GM12878 (cell line): ENCODE data around the gene CCNL2. TPM values are rescaled to one million over a fixed set of nuclear protein-coding genes. Genes with fewer than 3 reads are reported as not detected.

Source experiments
- ATAC-seq: fragments of 200-7000 bp; cut with Tn5 transposase; 3 replicates; pipeline ENCODE4 v1.9.1; 2020; ENCODE audit warnings: mild to moderate bottlenecking, moderate library complexity
- BruUV-seq: library from RNA; stranded (reverse); fragments of 400-500 nt; replicated peaks from 2 replicates; lab custom pipeline; 2021; lab: Mats Ljungman, UMichigan
- CTCF ChIA-PET: fragments of 300-600 bp; sonication (Branson Sonifier 250); formaldehyde crosslinking; extraction: SDS; loops from one replicate; lab custom pipeline; 2021; ENCODE audit warnings: inconsistent platforms; lab: Yijun Ruan, JAX
- POLR2A ChIA-PET: fragments of 350-600 bp; formaldehyde crosslinking; extraction: SDS; loops from one replicate; lab custom pipeline; 2021; ENCODE audit warnings: inconsistent platforms; lab: Charles Lee
- RAD21 ChIA-PET: fragments of 300-600 bp; sonication (Branson Sonifier 250); formaldehyde crosslinking; loops from one replicate; lab custom pipeline; 2023; ENCODE audit warnings: antibody characterized with exemption; ENCODE audit not compliant: unreplicated experiment; lab: Charles Lee
- SMC1A ChIA-PET: fragments of 300-600 bp; sonication (Branson Sonifier 250); formaldehyde crosslinking; loops from one replicate; lab custom pipeline; 2023; ENCODE audit not compliant: unreplicated experiment, uncharacterized antibody; lab: Charles Lee
- DNase-seq: peaks from one replicate; pipeline ENCODE4 v3.0.0-alpha.2; 2011; ENCODE audit warnings: low read depth, low spot score
- FAIRE-seq: peaks from 3 replicates; lab custom pipeline; 2011; peaks lifted over from hg19 to GRCh38; lab: Jason Lieb, UNC
- H2AFZ ChIP-seq: 2 replicates; pipeline ENCODE4 v1.6.0; 2011; ENCODE audit warnings: low read depth, low read length, control low read depth; ENCODE audit not compliant: control insufficient read depth
- H3K27ac ChIP-seq: 2 replicates; pipeline ENCODE4 v1.5.1; 2011; ENCODE audit warnings: control low read depth; ENCODE audit not compliant: control insufficient read depth, insufficient read depth
- H3K27me3 ChIP-seq, 2 experiments: replicated peaks in 1 of 2; 2 replicates each; pipeline versions ENCODE4 v1.6.0 to v1.6.1; 2011; ENCODE audit warnings: low read length in 1 of 2; ENCODE audit not compliant: control insufficient read depth in 2 of 2, insufficient read depth in 2 of 2
- H3K36me3 ChIP-seq, 2 experiments: 2 replicates each; pipeline ENCODE4 v1.5.1; 2011; ENCODE audit warnings: low read length in 1 of 2; ENCODE audit not compliant: control insufficient read depth in 2 of 2, insufficient read depth in 2 of 2
- H3K4me1 ChIP-seq: 2 replicates; pipeline ENCODE4 v1.6.1; 2011; ENCODE audit warnings: mild to moderate bottlenecking, low read length, moderate library complexity, mixed read lengths; ENCODE audit not compliant: control insufficient read depth, insufficient read depth
- H3K4me2 ChIP-seq: 2 replicates; pipeline ENCODE4 v1.6.0; 2011; ENCODE audit warnings: control low read depth; ENCODE audit not compliant: control insufficient read depth, insufficient read depth
- H3K4me3 ChIP-seq: fragments of 200-600 bp; sonication (generic); 2 replicates; pipeline ENCODE4 v1.5.1; 2016
- H3K79me2 ChIP-seq: 2 replicates; pipeline ENCODE4 v1.6.0; 2011; ENCODE audit warnings: low read length; ENCODE audit not compliant: control insufficient read depth, insufficient read depth
- H3K9ac ChIP-seq: 2 replicates; pipeline ENCODE4 v1.8.0; 2011; ENCODE audit warnings: low read length, control low read depth, mixed read lengths; ENCODE audit not compliant: control insufficient read depth, insufficient read depth
- H3K9me3 ChIP-seq: replicated peaks from 3 replicates; pipeline ENCODE4 v1.5.1; 2011; ENCODE audit warnings: mild to moderate bottlenecking, low read length; ENCODE audit not compliant: control insufficient read depth, insufficient read depth
- H4K20me1 ChIP-seq: 2 replicates; pipeline ENCODE4 v1.6.0; 2011; ENCODE audit not compliant: control insufficient read depth, insufficient read depth
- KLF5 ChIP-seq: fragments of 450-650 bp; IDR thresholded peaks from 2 replicates; pipeline ENCODE4 v1.6.1; 2014; ENCODE audit warnings: mild to moderate bottlenecking; ENCODE audit not compliant: partially characterized antibody
- SMARCA5 ChIP-seq: fragments of 450-650 bp; IDR thresholded peaks from 2 replicates; pipeline ENCODE4 v1.6.1; 2017; ENCODE audit warnings: mild to moderate bottlenecking
- SMC3 ChIP-seq: IDR thresholded peaks from 2 replicates; pipeline ENCODE4 v1.6.1; 2011; ENCODE audit warnings: low read length, improper control_type of control experiment, borderline replicate concordance
- SP1 ChIP-seq: IDR thresholded peaks from one replicate; pipeline ENCODE4 v1.6.1; 2011; ENCODE audit warnings: low read depth, low read length
- WGBS: methylation state at CpG from one replicate; pipeline ENCODE4 v1.1.6; 2016; ENCODE audit warnings: low lambda C conversion rate; ENCODE audit not compliant: insufficient replicate concordance, insufficient coverage; ENCODE audit errors: missing lambda C conversion rate; 5-methylcytosine and 5-hydroxymethylcytosine counted together
- in situ Hi-C: fragments of 300-500 bp; cut with MboI; formaldehyde crosslinking; loops from 9 replicates; pipeline ENCODE4 v1.14.3; 2018; ENCODE audit warnings: mixed read lengths
- intact Hi-C: fragments of 100-400 bp; cut with micrococcal nuclease; formaldehyde crosslinking; loops from one replicate; pipeline ENCODE4 v1.14.2; 2022; ENCODE audit not compliant: unreplicated experiment
- polyA plus RNA-seq, 11 experiments: library from polyadenylated mRNA; depleted of rRNA in 4 of 11; unstranded in 6 of 11; stranded (reverse) in 5 of 11; fragments of >200 nt; fragmentation: Nextera tagmentation in 4 of 11; fragmentation: Illumina TruSeq in 1 of 11; extraction: Ambion mirVana in 4 of 11; extraction: Trizol in 1 of 11; gene quantifications; 1 replicate in 1 of 11; 2 replicates in 10 of 11; pipeline versions ENCODE4 v1.2.1 to v1.2.3, GENCODE V29; 2011 to 2016; ENCODE audit warnings: inconsistent platforms in 2 of 11, missing spikeins in 2 of 11, low read depth in 1 of 11
- total RNA-seq, 4 experiments: library from RNA; depleted of rRNA in 3 of 4; stranded (reverse); fragments of >200 nt in 3 of 4; fragmentation: Illumina TruSeq in 1 of 4; extraction: Trizol in 1 of 4; gene quantifications; 2 replicates each; pipeline versions ENCODE4 v1.2.1 to v1.2.3, GENCODE V29; 2013 to 2021
- TF ChIP-seq, protein P1 (sequence below): IDR thresholded peaks from 2 replicates; pipeline ENCODE4 v1.6.1; 2011; ENCODE audit warnings: borderline replicate concordance, low read depth, mild to moderate bottlenecking, moderate library complexity, low read length; ENCODE audit not compliant: insufficient read depth, poor library complexity, severe bottlenecking
- TF ChIP-seq, protein P2 (sequence below): IDR thresholded peaks from 2 replicates; pipeline ENCODE4 v1.6.1; 2011; ENCODE audit warnings: borderline replicate concordance, low read depth, mild to moderate bottlenecking, moderate library complexity, mixed read lengths, low read length; ENCODE audit not compliant: insufficient read depth; ENCODE audit errors: extremely low read length
- TF ChIP-seq, protein P3 (sequence below), 3 experiments: IDR thresholded peaks in 2 of 3; conservative IDR thresholded peaks in 1 of 3; 2 replicates each; pipeline ENCODE4 v1.5.1; 2011; ENCODE audit warnings: low read depth in 3 of 3, low read length in 3 of 3, mild to moderate bottlenecking in 3 of 3, control low read depth in 2 of 3, moderate library complexity in 2 of 3, inconsistent platforms in 1 of 3, mixed read lengths in 1 of 3; ENCODE audit not compliant: control insufficient read depth in 2 of 3, insufficient read depth in 1 of 3; ENCODE audit errors: extremely low read depth in 1 of 3

CCNL2 gene
- total and polyA plus RNA-seq, 10 of the 15 experiments (the other 5 are each of a cell fraction or from before 2014, with no cell fraction given), result 2.1 to 143 (median 101) TPM

DNA sequence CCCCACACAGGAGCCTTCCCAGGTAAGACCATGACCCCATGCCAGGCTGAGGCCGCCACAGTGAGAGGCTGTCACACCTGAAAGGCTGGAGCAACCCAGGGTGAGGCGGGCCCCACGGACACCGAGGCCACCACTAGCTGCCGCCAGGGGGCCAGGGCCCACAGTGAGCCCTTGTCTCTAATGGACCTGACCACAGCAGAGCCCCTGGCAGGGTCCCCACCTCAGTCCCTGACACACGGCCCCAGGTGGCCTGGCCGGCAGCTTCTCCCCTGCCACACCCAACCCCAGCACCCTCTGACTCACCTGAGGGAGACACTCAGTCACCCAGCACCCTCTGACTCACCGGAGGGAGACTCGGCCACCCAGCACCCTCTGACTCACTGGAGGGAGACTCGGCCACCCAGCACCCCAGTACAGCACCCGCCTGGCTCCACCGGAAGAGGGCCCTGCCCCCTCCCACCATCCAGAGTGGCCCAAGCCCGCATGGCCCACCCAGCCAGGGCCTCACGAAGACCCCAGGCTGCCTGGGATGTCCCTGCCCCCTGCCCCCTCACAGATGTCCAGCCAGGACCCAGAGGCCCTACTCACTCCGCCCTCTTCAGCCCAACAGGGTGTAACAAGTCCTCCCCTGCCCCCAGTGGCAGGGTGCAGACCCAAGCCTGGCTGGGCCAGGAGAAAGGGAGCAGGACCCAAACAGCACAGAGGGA lies 54.3 kb downstream of the CCNL2 start:
- peak; percentile 80 for ATAC-seq
- FAIRE-seq, result no peak
- Histone ChIP-seq H2AFZ (no peak overlapping the region), H3K4me2 (0 out of 2 replicates have a peak overlapping the region, but pooled peaks have one; percentile 7), H3K9ac (no peak overlapping the region), H3K79me2 (peaks cover 2% of the 10 kb centered on the region), H3K4me3 (no peak overlapping the region), H3K4me1 (peaks cover 6% of the 10 kb centered on the region; the same call in 1 of the 2 replicates), H3K36me3 (peaks cover 0 to 3% of the 10 kb centered on the region in 2 experiments), H3K27me3 (no peaks in the 10 kb centered on the region), H3K9me3 (no peaks in the 10 kb centered on the region), H4K20me1 (no peaks in the 10 kb centered on the region)
- in situ Hi-C loops (no loop called here), intact Hi-C loops (no loop called here)
- POLR2A ChIA-PET, result interaction anchor here (0.5 kb wide), 1 partner anchor 535 kb away, joined by 4 read pairs; no protein-coding TSS in a partner anchor
- RAD21 ChIA-PET, result no interaction called here
- BruUV-seq, result no TSS peak
- DNase-seq, result no peak
- SMC1A ChIA-PET, result no interaction called here
- CTCF ChIA-PET, result interaction anchor here (1.4 kb wide), 1 partner anchor 96 kb away, joined by 3 read pairs; no protein-coding TSS in a partner anchor
- TF ChIP-seq, protein P1, sequence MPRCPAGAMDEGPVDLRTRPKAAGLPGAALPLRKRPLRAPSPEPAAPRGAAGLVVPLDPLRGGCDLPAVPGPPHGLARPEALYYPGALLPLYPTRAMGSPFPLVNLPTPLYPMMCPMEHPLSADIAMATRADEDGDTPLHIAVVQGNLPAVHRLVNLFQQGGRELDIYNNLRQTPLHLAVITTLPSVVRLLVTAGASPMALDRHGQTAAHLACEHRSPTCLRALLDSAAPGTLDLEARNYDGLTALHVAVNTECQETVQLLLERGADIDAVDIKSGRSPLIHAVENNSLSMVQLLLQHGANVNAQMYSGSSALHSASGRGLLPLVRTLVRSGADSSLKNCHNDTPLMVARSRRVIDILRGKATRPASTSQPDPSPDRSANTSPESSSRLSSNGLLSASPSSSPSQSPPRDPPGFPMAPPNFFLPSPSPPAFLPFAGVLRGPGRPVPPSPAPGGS, result peak; percentile 38
- TF ChIP-seq SP1 (no peak), KLF5 (peak; percentile 80), SMARCA5 (peak; percentile 52; the same call in 1 of the 2 replicates), SMC3 (peak; percentile 11; the same call in 1 of the 2 replicates)
- TF ChIP-seq, protein P2, sequence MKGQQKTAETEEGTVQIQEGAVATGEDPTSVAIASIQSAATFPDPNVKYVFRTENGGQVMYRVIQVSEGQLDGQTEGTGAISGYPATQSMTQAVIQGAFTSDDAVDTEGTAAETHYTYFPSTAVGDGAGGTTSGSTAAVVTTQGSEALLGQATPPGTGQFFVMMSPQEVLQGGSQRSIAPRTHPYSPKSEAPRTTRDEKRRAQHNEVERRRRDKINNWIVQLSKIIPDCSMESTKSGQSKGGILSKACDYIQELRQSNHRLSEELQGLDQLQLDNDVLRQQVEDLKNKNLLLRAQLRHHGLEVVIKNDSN, result no peak
- TF ChIP-seq, protein P3, sequence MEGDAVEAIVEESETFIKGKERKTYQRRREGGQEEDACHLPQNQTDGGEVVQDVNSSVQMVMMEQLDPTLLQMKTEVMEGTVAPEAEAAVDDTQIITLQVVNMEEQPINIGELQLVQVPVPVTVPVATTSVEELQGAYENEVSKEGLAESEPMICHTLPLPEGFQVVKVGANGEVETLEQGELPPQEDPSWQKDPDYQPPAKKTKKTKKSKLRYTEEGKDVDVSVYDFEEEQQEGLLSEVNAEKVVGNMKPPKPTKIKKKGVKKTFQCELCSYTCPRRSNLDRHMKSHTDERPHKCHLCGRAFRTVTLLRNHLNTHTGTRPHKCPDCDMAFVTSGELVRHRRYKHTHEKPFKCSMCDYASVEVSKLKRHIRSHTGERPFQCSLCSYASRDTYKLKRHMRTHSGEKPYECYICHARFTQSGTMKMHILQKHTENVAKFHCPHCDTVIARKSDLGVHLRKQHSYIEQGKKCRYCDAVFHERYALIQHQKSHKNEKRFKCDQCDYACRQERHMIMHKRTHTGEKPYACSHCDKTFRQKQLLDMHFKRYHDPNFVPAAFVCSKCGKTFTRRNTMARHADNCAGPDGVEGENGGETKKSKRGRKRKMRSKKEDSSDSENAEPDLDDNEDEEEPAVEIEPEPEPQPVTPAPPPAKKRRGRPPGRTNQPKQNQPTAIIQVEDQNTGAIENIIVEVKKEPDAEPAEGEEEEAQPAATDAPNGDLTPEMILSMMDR (IDR thresholded peaks at IDR 0.05 in 2 of 3, conservative IDR thresholded peaks at IDR 0.05 in 1 of 3; ENCODE audit: control insufficient read depth in 2 of 3, extremely low read depth in 1 of 3, insufficient read depth in 1 of 3, low read depth in 3 of 3, low read length in 3 of 3), result peak; percentile 35 to 59 (median 41); a peak in 4 of 6 replicates
- TF ChIP-seq, all 136 proteins: peak for 5
- 60% methylated on average over 13 of the region's 15 CpGs for whole genome bisulfite sequencing
- H3K27ac ChIP-seq, result no peak overlapping the region
